HG02610 (cell line): Measurements from ENCODE around the gene KRTAP5-5.

Source experiments
- ATAC-seq: cut with Tn5 transposase; IDR thresholded peaks from one replicate; pipeline ENCODE4 v1.9.1; 2021; ENCODE audit warnings: mild to moderate bottlenecking, moderate library complexity; ENCODE audit not compliant: unreplicated experiment

Gene KRTAP5-5

GRCh38 chr11:1673446-1674172 lies 44.0 kb downstream of the KRTAP5-5 start:
- no peak for ATAC-seq

GRCh38 chr11:1674173-1675131 lies 44.9 kb downstream of the KRTAP5-5 start:
- no peak for ATAC-seq

- ATAC-seq, result no peak
These were observed 46.1 kb downstream of the KRTAP5-5 start for GRCh38 chr11:1675536-1676228.

GRCh38 chr11:1676229-1676740 lies 46.7 kb downstream of the KRTAP5-5 start:
- ATAC-seq, result no peak

- no peak for ATAC-seq
These were observed 50.3 kb downstream of the KRTAP5-5 start for GRCh38 chr11:1679881-1680280.
